ENCODE data around the gene EHBP1L1.

Gene EHBP1L1

DNA sequence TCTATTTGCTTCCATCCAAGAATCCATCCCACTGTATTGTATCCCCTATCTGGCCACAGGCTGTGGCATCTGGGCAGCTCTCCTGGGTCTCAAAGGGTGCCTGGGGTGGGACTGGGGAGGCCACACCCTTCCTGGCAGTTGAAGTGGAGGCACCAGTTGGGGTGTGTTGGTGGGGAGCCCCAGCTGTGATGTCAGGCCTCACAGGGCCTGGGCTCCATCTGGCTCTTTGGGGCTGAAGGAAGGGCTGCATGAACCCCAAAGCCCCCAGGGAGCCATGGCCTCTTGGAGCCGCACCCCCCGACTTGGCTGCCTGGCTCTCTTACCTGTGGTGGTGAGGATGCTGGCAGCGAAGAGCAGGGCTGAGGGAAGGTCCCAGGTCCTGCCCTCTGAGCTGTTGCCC is 19.3 kb downstream of the EHBP1L1 start:
- Histone ChIP-seq H3K27me3 (ENCODE audit: insufficient read depth, low read length) (peaks cover 5% of the 10 kb centered on the region), H3K9me3 (ENCODE audit: insufficient read depth, low read depth, low read length) (no peaks in the 10 kb centered on the region), H3K4ac (ENCODE audit: low read depth, low read length) (no peak overlapping the region), H3K23ac (ENCODE audit: low read length) (no peak overlapping the region), H3K4me1 (ENCODE audit: control insufficient read depth in 1 of 2, insufficient read depth in 2 of 2, low read length in 2 of 2) (peaks cover 0 to 8% of the 10 kb centered on the region in 2 experiments), H2AK5ac (ENCODE audit: low read length) (no peak overlapping the region), H3K4me2 (ENCODE audit: low read length) (no peak overlapping the region), H2BK120ac (ENCODE audit: insufficient read depth, low read length, poor library complexity) (no peak overlapping the region), H3K9ac (ENCODE audit: low read length) (no peak overlapping the region), H2BK5ac (ENCODE audit: low read depth, low read length, poor library complexity) (no peak overlapping the region), H2BK12ac (ENCODE audit: low read length) (no peak overlapping the region), H4K91ac (ENCODE audit: low read depth, low read length) (no peak overlapping the region), H3K79me1 (ENCODE audit: low read length) (peaks cover 3% of the 10 kb centered on the region), H3K4me3 (ENCODE audit: low read depth, low read length) (no peak overlapping the region), H2AFZ (ENCODE audit: insufficient read depth, low read length, poor library complexity) (no peak overlapping the region), H4K12ac (ENCODE audit: low read depth, low read length) (no peak overlapping the region), H3K36me3 (ENCODE audit: control insufficient read depth in 1 of 2, insufficient read depth in 2 of 2, low read length in 2 of 2) (peaks cover 25 to 32% of the 10 kb centered on the region in 2 experiments), H4K8ac (ENCODE audit: low read depth, low read length) (no peak overlapping the region), H3K27ac (ENCODE audit: low read depth, low read length) (no peak overlapping the region), H3K14ac (ENCODE audit: low read length) (no peak overlapping the region), H3K18ac (ENCODE audit: low read length) (no peak overlapping the region), H3K79me2 (ENCODE audit: control insufficient read depth, insufficient read depth, low read length, poor library complexity) (no peaks in the 10 kb centered on the region)
- no peak for DNase-seq
- no CpG with 5 or more reads among the region's 3 CpGs for WGBS (ENCODE audit: extremely low coverage, insufficient coverage, insufficient read length)

- Histone ChIP-seq H3K79me1 (ENCODE audit: low read length) (peaks cover 3% of the 10 kb centered on the region), H3K36me3 (ENCODE audit: control insufficient read depth in 1 of 2, insufficient read depth in 2 of 2, low read length in 2 of 2) (peaks cover 22 to 30% of the 10 kb centered on the region in 2 experiments), H3K23ac (ENCODE audit: low read length) (no peak within 1 kb of the TSS), H2BK12ac (ENCODE audit: low read length) (no peak within 1 kb of the TSS), H4K8ac (ENCODE audit: low read depth, low read length) (no peak within 1 kb of the TSS), H4K12ac (ENCODE audit: low read depth, low read length) (no peak within 1 kb of the TSS), H3K9me3 (ENCODE audit: insufficient read depth, low read depth, low read length) (no peaks in the 10 kb centered on the region), H3K27ac (ENCODE audit: low read depth, low read length) (no peak within 1 kb of the TSS), H3K4me1 (ENCODE audit: control insufficient read depth in 1 of 2, insufficient read depth in 2 of 2, low read length in 2 of 2) (peaks cover 0 to 8% of the 10 kb centered on the region in 2 experiments), H3K4me2 (ENCODE audit: low read length) (no peak within 1 kb of the TSS), H4K91ac (ENCODE audit: low read depth, low read length) (no peak within 1 kb of the TSS), H3K27me3 (ENCODE audit: insufficient read depth, low read length) (peaks cover 5% of the 10 kb centered on the region), H2BK120ac (ENCODE audit: insufficient read depth, low read length, poor library complexity) (no peak within 1 kb of the TSS), H2BK5ac (ENCODE audit: low read depth, low read length, poor library complexity) (no peak within 1 kb of the TSS), H3K4me3 (ENCODE audit: low read depth, low read length) (no peak within 1 kb of the TSS), H2AK5ac (ENCODE audit: low read length) (no peak within 1 kb of the TSS), H2AFZ (ENCODE audit: insufficient read depth, low read length, poor library complexity) (no peak within 1 kb of the TSS), H3K18ac (ENCODE audit: low read length) (no peak within 1 kb of the TSS), H3K4ac (ENCODE audit: low read depth, low read length) (no peak within 1 kb of the TSS), H3K9ac (ENCODE audit: low read length) (no peak within 1 kb of the TSS), H3K14ac (ENCODE audit: low read length) (no peak within 1 kb of the TSS), H3K79me2 (ENCODE audit: control insufficient read depth, insufficient read depth, low read length, poor library complexity) (no peaks in the 10 kb centered on the region)
- DNase-seq: no peak
- no CpG with 5 or more reads among the region's 12 CpGs for WGBS (ENCODE audit: extremely low coverage, insufficient coverage, insufficient read length)
Observed at GRCh38 chr11:65595543-65596281, 19.9 kb downstream of the EHBP1L1 start, which contains the start of gene KCNK7. Gene KCNK7, minus strand, starts transcription at chr11:65595800. Its CDS starts 28 bp downstream, at chr11:65595772.

GRCh38 chr11:65596520-65596919 is 20.7 kb downstream of the EHBP1L1 start:
- H2BK5ac ChIP-seq (ENCODE audit: low read depth, low read length, poor library complexity): no peak overlapping the region
- no peak overlapping the region for H3K23ac ChIP-seq (ENCODE audit: low read length)
- peaks cover 5% of the 10 kb centered on the region for H3K27me3 ChIP-seq (ENCODE audit: insufficient read depth, low read length)
- no CpG with 5 or more reads among the region's 6 CpGs for WGBS (ENCODE audit: extremely low coverage, insufficient coverage, insufficient read length)
- no peak overlapping the region for H3K18ac ChIP-seq (ENCODE audit: low read length)
- H3K79me1 ChIP-seq (ENCODE audit: low read length): peaks cover 3% of the 10 kb centered on the region
- H3K4me2 ChIP-seq (ENCODE audit: low read length): no peak overlapping the region
- no peak overlapping the region for H3K4ac ChIP-seq (ENCODE audit: low read depth, low read length)
- H4K8ac ChIP-seq (ENCODE audit: low read depth, low read length): no peak overlapping the region
- DNase-seq: no peak
- H3K9ac ChIP-seq (ENCODE audit: low read length): no peak overlapping the region
- H2AFZ ChIP-seq (ENCODE audit: insufficient read depth, low read length, poor library complexity): no peak overlapping the region
- no peak overlapping the region for H4K91ac ChIP-seq (ENCODE audit: low read depth, low read length)
- no peak overlapping the region for H4K12ac ChIP-seq (ENCODE audit: low read depth, low read length)
- H3K9me3 ChIP-seq (ENCODE audit: insufficient read depth, low read depth, low read length): no peaks in the 10 kb centered on the region
- no peak overlapping the region for H2AK5ac ChIP-seq (ENCODE audit: low read length)
- no peak overlapping the region for H3K14ac ChIP-seq (ENCODE audit: low read length)
- peaks cover 24 to 30% of the 10 kb centered on the region in 2 experiments for H3K36me3 ChIP-seq (ENCODE audit: control insufficient read depth in 1 of 2, insufficient read depth in 2 of 2, low read length in 2 of 2)
- H3K27ac ChIP-seq (ENCODE audit: low read depth, low read length): no peak overlapping the region
- H2BK120ac ChIP-seq (ENCODE audit: insufficient read depth, low read length, poor library complexity): no peak overlapping the region
- H3K4me1 ChIP-seq (ENCODE audit: control insufficient read depth in 1 of 2, insufficient read depth in 2 of 2, low read length in 2 of 2): peaks cover 0 to 8% of the 10 kb centered on the region in 2 experiments
- H3K4me3 ChIP-seq (ENCODE audit: low read depth, low read length): no peak overlapping the region
- no peaks in the 10 kb centered on the region for H3K79me2 ChIP-seq (ENCODE audit: control insufficient read depth, insufficient read depth, low read length, poor library complexity)
- H2BK12ac ChIP-seq (ENCODE audit: low read length): no peak overlapping the region

GRCh38 chr11:65598258-65598699 is 22.4 kb downstream of the EHBP1L1 start:
- H3K14ac ChIP-seq (ENCODE audit: low read length): no peak overlapping the region
- no peak overlapping the region for H3K18ac ChIP-seq (ENCODE audit: low read length)
- H2BK120ac ChIP-seq (ENCODE audit: insufficient read depth, low read length, poor library complexity): no peak overlapping the region
- H3K79me1 ChIP-seq (ENCODE audit: low read length): no peaks in the 10 kb centered on the region
- no peak overlapping the region for H3K9ac ChIP-seq (ENCODE audit: low read length)
- H3K4ac ChIP-seq (ENCODE audit: low read depth, low read length): no peak overlapping the region
- H2AK5ac ChIP-seq (ENCODE audit: low read length): no peak overlapping the region
- H3K79me2 ChIP-seq (ENCODE audit: control insufficient read depth, insufficient read depth, low read length, poor library complexity): no peaks in the 10 kb centered on the region
- no peaks in the 10 kb centered on the region for H3K27me3 ChIP-seq (ENCODE audit: insufficient read depth, low read length)
- H3K9me3 ChIP-seq (ENCODE audit: insufficient read depth, low read depth, low read length): peaks cover 1% of the 10 kb centered on the region
- H3K23ac ChIP-seq (ENCODE audit: low read length): no peak overlapping the region
- H4K12ac ChIP-seq (ENCODE audit: low read depth, low read length): no peak overlapping the region
- H3K4me1 ChIP-seq (ENCODE audit: control insufficient read depth in 1 of 2, insufficient read depth in 2 of 2, low read length in 2 of 2): no peaks in the 10 kb centered on the region
- H4K91ac ChIP-seq (ENCODE audit: low read depth, low read length): no peak overlapping the region
- H3K36me3 ChIP-seq (ENCODE audit: control insufficient read depth in 1 of 2, insufficient read depth in 2 of 2, low read length in 2 of 2): peaks cover 28 to 29% of the 10 kb centered on the region in 2 experiments
- H4K8ac ChIP-seq (ENCODE audit: low read depth, low read length): no peak overlapping the region
- no peak overlapping the region for H2AFZ ChIP-seq (ENCODE audit: insufficient read depth, low read length, poor library complexity)
- H3K4me2 ChIP-seq (ENCODE audit: low read length): no peak overlapping the region
- no peak overlapping the region for H2BK5ac ChIP-seq (ENCODE audit: low read depth, low read length, poor library complexity)
- WGBS (ENCODE audit: extremely low coverage, insufficient coverage, insufficient read length): no CpG with 5 or more reads among the region's 16 CpGs
- no peak for DNase-seq
- no peak overlapping the region for H3K27ac ChIP-seq (ENCODE audit: low read depth, low read length)
- no peak overlapping the region for H3K4me3 ChIP-seq (ENCODE audit: low read depth, low read length)
- no peak overlapping the region for H2BK12ac ChIP-seq (ENCODE audit: low read length)

All from trophoblast cell (in vitro differentiated cells and primary cell).